ENCODE results near the gene NOC4L.
A peak's percentile ranks its signal among the peaks of the same experiment; 100 is the strongest.
"Not testable (repeated sequence)": the region's sequence is repeated elsewhere in the genome, so short reads cannot be mapped to it uniquely, and the experiment has no call there.

NOC4L gene

GRCh38 chr12:132144115-132144809 is at the start of gene NOC4L, which contains the start of gene DDX51:
Gene NOC4L (plus strand): TSS chr12:132144457. CDS start chr12:132144489, 32 bp downstream.
Gene DDX51 (minus strand): TSS chr12:132144319. CDS start chr12:132144296, 23 bp downstream.
- peak; percentile 29 for DNase-seq

GRCh38 chr12:132095520-132096409 is 48.5 kb upstream of the NOC4L start:
- DNase-seq: no peak

- no peak for DNase-seq
Measured at GRCh38 chr12:132099739-132100138, 44.5 kb upstream of the NOC4L start.

- no peak for DNase-seq
Measured at GRCh38 chr12:132100306-132101065, 43.8 kb upstream of the NOC4L start.

GRCh38 chr12:132102297-132102696 is 42.0 kb upstream of the NOC4L start:
- DNase-seq: no peak

GRCh38 chr12:132103072-132103471 is 41.2 kb upstream of the NOC4L start:
- DNase-seq: not testable (repeated sequence)

GRCh38 chr12:132103542-132104308 is 40.5 kb upstream of the NOC4L start:
- no peak for DNase-seq

- DNase-seq: no peak
Measured at GRCh38 chr12:132105467-132105866, 38.8 kb upstream of the NOC4L start.

- DNase-seq: no peak
Measured at GRCh38 chr12:132106921-132107320, 37.3 kb upstream of the NOC4L start.

- no peak for DNase-seq
Measured at GRCh38 chr12:132108211-132108832, 35.9 kb upstream of the NOC4L start.

- no peak for DNase-seq
Measured at GRCh38 chr12:132109741-132110140, 34.5 kb upstream of the NOC4L start.

- no peak for DNase-seq
Measured at GRCh38 chr12:132110677-132111076, 33.6 kb upstream of the NOC4L start.

GRCh38 chr12:132111654-132112304 is 32.5 kb upstream of the NOC4L start:
- no peak for DNase-seq

- no peak for DNase-seq
Measured at GRCh38 chr12:132114667-132115066, 29.6 kb upstream of the NOC4L start.

GRCh38 chr12:132115500-132115899 is 28.8 kb upstream of the NOC4L start:
- DNase-seq: no peak

GRCh38 chr12:132116709-132117557 is 27.3 kb upstream of the NOC4L start:
- no peak for DNase-seq

GRCh38 chr12:132117558-132117875 is 26.7 kb upstream of the NOC4L start:
- DNase-seq: no peak

- no peak for DNase-seq
Measured at GRCh38 chr12:132118876-132119275, 25.4 kb upstream of the NOC4L start.

- DNase-seq: no peak
Measured at GRCh38 chr12:132121283-132121682, 23.0 kb upstream of the NOC4L start.

GRCh38 chr12:132123970-132124765 is 20.1 kb upstream of the NOC4L start:
- no peak for DNase-seq

Measured in NCI-H2029 treated with DMSO at 0.1 percent for 48 hours (cell line).